ENCODE results near the gene ATP2B2. TPM values are rescaled to one million over a fixed set of nuclear protein-coding genes. Genes with fewer than 3 reads are reported as not detected.
"Not testable (repeated sequence)": the region's sequence is repeated elsewhere in the genome, so short reads cannot be mapped to it uniquely, and the experiment has no call there.

ATP2B2 gene
- total RNA-seq, 2 experiments from 2014 or later: 0.05 TPM; not detected in 1

GRCh38 chr3:10303105-10303504, 202.3 kb downstream of the ATP2B2 start:
- no peak for DNase-seq
- ATAC-seq: no peak
- no peaks in the 10 kb centered on the region for H3K27me3 Mint-ChIP-seq
- no peak overlapping the region for H3K4me3 Mint-ChIP-seq
- H3K27ac Mint-ChIP-seq: no peak overlapping the region
- POLR2A ChIA-PET: no interaction called here
- peaks cover 59% of the 10 kb centered on the region for H3K36me3 Mint-ChIP-seq (ENCODE audit: low read depth)
- H3K9me3 Mint-ChIP-seq (ENCODE audit: low read depth): no peaks in the 10 kb centered on the region
- peaks cover 12% of the 10 kb centered on the region for H3K4me1 Mint-ChIP-seq
- CTCF ChIA-PET: no interaction called here
- intact Hi-C loops (cut with DNase I, micrococcal nuclease): no loop called here

DNA sequence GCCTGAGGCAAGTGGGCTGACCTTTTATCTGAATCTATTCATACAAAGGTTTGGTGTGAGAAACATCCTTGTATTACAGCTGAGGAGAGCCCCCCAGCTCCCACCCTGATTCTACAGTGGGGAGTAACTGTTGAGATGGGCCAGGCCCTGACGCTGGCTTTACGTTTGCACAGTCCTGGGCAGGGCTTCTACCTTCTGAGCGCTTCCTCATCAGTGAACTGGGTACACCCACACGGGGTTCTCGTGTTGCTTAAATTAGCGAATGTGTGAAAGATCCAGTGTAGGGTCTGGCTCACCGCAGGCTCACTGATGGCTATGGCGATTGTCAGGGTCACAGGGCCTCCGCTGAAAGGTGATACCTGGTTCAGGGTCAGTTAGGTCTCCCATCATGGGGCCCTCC, 205.3 kb downstream of the ATP2B2 start:
- ChIA-PET POLR2A (interaction anchor here (1.0 kb wide), 1 partner anchor 36 kb away, joined by 3 read pairs; no protein-coding TSS in a partner anchor), CTCF (no interaction called here)
- ATAC-seq: peak; percentile 20

DNA sequence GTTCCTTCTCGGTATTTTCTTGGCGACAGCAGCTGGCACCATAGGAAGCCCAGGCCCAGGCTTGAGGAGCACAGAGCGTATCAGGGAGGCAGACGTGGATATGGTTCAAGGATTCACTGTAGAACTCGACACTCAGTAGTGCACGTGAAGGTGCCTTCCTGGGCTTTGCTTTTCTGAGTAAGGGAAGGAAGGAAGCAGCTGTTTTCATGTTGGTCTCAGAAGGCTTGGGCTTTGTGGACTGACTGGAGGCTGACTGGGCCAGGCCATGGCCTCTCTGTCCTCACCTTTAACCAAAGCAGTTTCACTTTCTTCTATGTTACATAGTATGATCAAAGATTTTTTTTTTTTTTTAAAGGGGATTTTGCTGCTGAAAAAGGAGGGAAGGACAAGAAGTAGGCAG, 205.7 kb downstream of the ATP2B2 start:
- peak overlapping the region; percentile 83 for H3K27ac Mint-ChIP-seq
- DNase-seq (no peak), ATAC-seq (peak; percentile 71)
- H3K36me3 Mint-ChIP-seq (ENCODE audit: low read depth): peaks cover 52% of the 10 kb centered on the region
- intact Hi-C loops (cut with DNase I, micrococcal nuclease): no loop called here
- no peak overlapping the region for H3K4me3 Mint-ChIP-seq
- H3K27me3 Mint-ChIP-seq: no peaks in the 10 kb centered on the region
- no peaks in the 10 kb centered on the region for H3K9me3 Mint-ChIP-seq (ENCODE audit: low read depth)
- peaks cover 12% of the 10 kb centered on the region for H3K4me1 Mint-ChIP-seq
- ChIA-PET CTCF (interaction anchor here (0.7 to 1.1 kb wide), 2 partner anchors 9 to 16 kb away, joined by 3 to 4 read pairs; no protein-coding TSS in a partner anchor), POLR2A (no interaction called here)

More for the DNA sequence above, 205.3 kb downstream of the ATP2B2 start:
- intact Hi-C loops (cut with DNase I, micrococcal nuclease): no loop called here
- Mint-ChIP-seq H3K4me1 (peaks cover 12% of the 10 kb centered on the region), H3K36me3 (ENCODE audit: low read depth) (peaks cover 49% of the 10 kb centered on the region), H3K27ac (peak overlapping the region; percentile 83), H3K9me3 (ENCODE audit: low read depth) (no peaks in the 10 kb centered on the region), H3K4me3 (no peak overlapping the region), H3K27me3 (no peaks in the 10 kb centered on the region)
- no peak for DNase-seq

- Mint-ChIP-seq H3K27me3 (no peaks in the 10 kb centered on the region), H3K9me3 (ENCODE audit: low read depth) (no peaks in the 10 kb centered on the region), H3K27ac (peak overlapping the region; percentile 83), H3K36me3 (ENCODE audit: low read depth) (peaks cover 50% of the 10 kb centered on the region), H3K4me3 (no peak overlapping the region), H3K4me1 (peaks cover 12% of the 10 kb centered on the region)
- DNase-seq (no peak), ATAC-seq (no peak)
- ChIA-PET CTCF (interaction anchor here (0.7 to 1.1 kb wide), 2 partner anchors 9 to 16 kb away, joined by 3 to 4 read pairs; no protein-coding TSS in a partner anchor), POLR2A (no interaction called here)
- intact Hi-C loops (cut with DNase I, micrococcal nuclease): no loop called here
These were observed 206.2 kb downstream of the ATP2B2 start for GRCh38 chr3:10299175-10299574.

DNA sequence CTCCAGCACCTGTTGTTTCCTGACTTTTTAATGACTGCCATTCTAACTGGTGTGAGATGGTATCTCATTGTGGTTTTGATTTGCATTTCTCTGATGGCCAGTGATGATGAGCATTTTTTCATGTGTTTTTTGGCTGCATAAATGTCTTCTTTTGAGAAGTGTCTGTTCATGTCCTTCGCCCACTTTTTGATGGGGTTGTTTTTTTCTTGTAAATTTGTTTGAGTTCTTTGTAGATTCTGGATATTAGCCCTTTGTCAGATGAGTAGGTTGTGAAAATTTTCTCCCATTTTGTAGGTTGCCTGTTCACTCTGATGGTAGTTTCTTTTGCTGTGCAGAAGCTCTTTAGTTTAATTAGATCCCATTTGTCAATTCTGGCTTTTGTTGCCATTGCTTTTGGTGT, 207.3 kb downstream of the ATP2B2 start:
- H3K4me3 Mint-ChIP-seq; H3K9me3 Mint-ChIP-seq (ENCODE audit: low read depth); intact Hi-C loops (cut with DNase I, micrococcal nuclease); POLR2A ChIA-PET; H3K27ac Mint-ChIP-seq; CTCF ChIA-PET; H3K27me3 Mint-ChIP-seq; ATAC-seq; DNase-seq: not testable (repeated sequence)
- H3K36me3 Mint-ChIP-seq (ENCODE audit: low read depth): peaks cover 43% of the 10 kb centered on the region
- H3K4me1 Mint-ChIP-seq: peaks cover 12% of the 10 kb centered on the region

GRCh38 chr3:10294030-10294586, 211.3 kb downstream of the ATP2B2 start:
- POLR2A ChIA-PET: no interaction called here
- no peak for DNase-seq
- intact Hi-C loops (cut with DNase I, micrococcal nuclease): no loop called here
- no peaks in the 10 kb centered on the region for H3K9me3 Mint-ChIP-seq (ENCODE audit: low read depth)
- peak overlapping the region; percentile 5 for H3K27ac Mint-ChIP-seq
- H3K36me3 Mint-ChIP-seq (ENCODE audit: low read depth): peaks cover 36% of the 10 kb centered on the region
- CTCF ChIA-PET: interaction anchor here (0.9 to 1.3 kb wide), 2 partner anchors 9 to 236 kb away, joined by 3 read pairs; no protein-coding TSS in a partner anchor
- no peak for ATAC-seq
- no peaks in the 10 kb centered on the region for H3K27me3 Mint-ChIP-seq
- no peak overlapping the region for H3K4me3 Mint-ChIP-seq
- peaks cover 11% of the 10 kb centered on the region for H3K4me1 Mint-ChIP-seq

DNA sequence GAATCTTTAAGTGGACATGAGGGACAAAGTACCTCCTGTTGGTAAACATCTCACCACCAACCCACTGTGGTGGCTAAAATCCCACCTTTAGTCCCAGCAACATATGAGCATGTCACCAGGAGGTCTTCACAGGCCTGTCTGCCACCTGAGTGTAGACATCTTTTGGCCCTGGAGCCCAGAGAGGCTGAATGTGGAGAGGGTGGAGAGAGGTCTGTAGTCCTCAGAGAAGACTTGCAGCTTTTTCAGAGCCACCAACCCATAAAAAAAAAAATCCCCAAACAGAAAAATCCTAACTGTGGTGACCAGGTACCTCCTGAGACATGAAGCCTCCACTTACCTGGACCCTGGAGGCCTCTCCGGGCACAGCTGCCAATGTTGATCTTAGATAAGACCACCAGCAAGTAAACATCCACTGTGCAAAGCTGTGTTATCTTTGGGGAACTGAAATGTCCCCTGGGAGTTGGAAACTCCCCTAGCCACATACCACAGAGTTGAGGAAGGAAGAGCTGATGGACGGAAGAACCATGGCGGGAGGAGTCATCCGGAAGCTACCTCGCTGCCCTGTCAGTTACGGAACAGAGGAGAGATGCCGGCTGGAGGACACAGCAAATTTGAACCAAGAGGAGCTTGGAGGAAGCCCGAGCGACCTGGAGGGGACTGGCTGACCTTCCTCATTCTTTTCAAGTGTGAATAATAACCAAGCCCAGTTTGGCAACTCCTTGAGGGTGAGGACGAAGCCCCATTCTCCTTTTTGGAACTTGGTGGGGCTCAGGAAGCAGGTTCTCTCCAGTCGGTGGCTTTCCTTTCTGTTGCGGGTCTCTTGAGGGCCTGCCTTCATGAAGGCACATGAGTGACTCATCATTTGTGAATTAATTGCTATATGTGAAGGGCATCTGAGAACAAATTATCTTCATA, 212.6 kb downstream of the ATP2B2 start, which contains the start of gene GHRL:
GHRL (minus strand) TSS at position 443 of the 915 bp plus-strand sequence. CDS start 2,767 bp downstream, outside the sequence.
- no peaks in the 10 kb centered on the region for H3K27me3 Mint-ChIP-seq
- peak; percentile 47 for ATAC-seq
- ChIA-PET CTCF (interaction anchor here (0.7 to 1.3 kb wide), 4 partner anchors 9 to 235 kb away, joined by 3 to 4 read pairs (median 4); no protein-coding TSS in a partner anchor), POLR2A (interaction anchor here (0.6 kb wide), 2 partner anchors 18 to 156 kb away, joined by 3 to 4 read pairs; no protein-coding TSS in a partner anchor)
- peaks cover 32% of the 10 kb centered on the region for H3K36me3 Mint-ChIP-seq (ENCODE audit: low read depth)
- DNase-seq: no peak
- peaks cover 8% of the 10 kb centered on the region for H3K4me1 Mint-ChIP-seq
- H3K9me3 Mint-ChIP-seq (ENCODE audit: low read depth): no peaks in the 10 kb centered on the region
- intact Hi-C loops (cut with DNase I, micrococcal nuclease): no loop called here
- H3K27ac Mint-ChIP-seq: peak within 1 kb of the TSS; percentile 55
- H3K4me3 Mint-ChIP-seq: no peak within 1 kb of the TSS

DNA sequence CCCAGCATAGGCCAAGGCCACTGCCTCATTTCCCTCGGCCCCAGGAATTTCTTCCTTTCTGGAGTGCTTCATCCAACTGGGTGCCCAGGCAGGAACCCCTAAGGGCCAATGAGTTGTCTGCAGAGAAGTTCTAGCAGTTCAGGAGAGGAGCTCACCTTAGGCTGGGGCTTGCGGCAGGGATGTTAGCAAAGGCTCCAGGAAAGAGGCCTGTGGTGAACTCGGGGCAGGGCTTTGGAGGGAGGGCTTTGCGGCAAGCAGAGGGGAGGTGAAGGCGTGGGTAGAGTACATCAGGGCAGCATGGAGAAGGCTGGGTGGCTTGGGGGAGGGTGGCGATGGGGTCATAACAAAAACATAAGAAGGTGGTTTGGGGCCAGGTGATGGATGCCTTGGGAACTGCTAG, 213.7 kb downstream of the ATP2B2 start:
- CTCF ChIA-PET: no interaction called here
- Mint-ChIP-seq H3K27ac (no peak overlapping the region), H3K27me3 (no peaks in the 10 kb centered on the region), H3K4me1 (peaks cover 14% of the 10 kb centered on the region), H3K36me3 (ENCODE audit: low read depth) (peaks cover 35% of the 10 kb centered on the region), H3K4me3 (no peak overlapping the region), H3K9me3 (ENCODE audit: low read depth) (no peaks in the 10 kb centered on the region)
- intact Hi-C loops (cut with DNase I, micrococcal nuclease): no loop called here
- no peak for DNase-seq
- no peak for ATAC-seq
- POLR2A ChIA-PET: no interaction called here

- peaks cover 37% of the 10 kb centered on the region for H3K36me3 Mint-ChIP-seq (ENCODE audit: low read depth)
- intact Hi-C loops (cut with DNase I, micrococcal nuclease): no loop called here
- no peak for ATAC-seq
- ChIA-PET POLR2A (interaction anchor here (0.7 kb wide), 1 partner anchor 19 kb away, joined by 3 read pairs; no protein-coding TSS in a partner anchor), CTCF (interaction anchor here (0.6 to 1.4 kb wide), 4 partner anchors 10 to 156 kb away, joined by 3 read pairs; partner anchors contain the start of gene SEC13)
- no peaks in the 10 kb centered on the region for H3K9me3 Mint-ChIP-seq (ENCODE audit: low read depth)
- peaks cover 23% of the 10 kb centered on the region for H3K4me1 Mint-ChIP-seq
- no peaks in the 10 kb centered on the region for H3K27me3 Mint-ChIP-seq
- H3K4me3 Mint-ChIP-seq: no peak overlapping the region
- H3K27ac Mint-ChIP-seq: no peak overlapping the region
- no peak for DNase-seq
These were observed 214.8 kb downstream of the ATP2B2 start for GRCh38 chr3:10290481-10291176.

DNA sequence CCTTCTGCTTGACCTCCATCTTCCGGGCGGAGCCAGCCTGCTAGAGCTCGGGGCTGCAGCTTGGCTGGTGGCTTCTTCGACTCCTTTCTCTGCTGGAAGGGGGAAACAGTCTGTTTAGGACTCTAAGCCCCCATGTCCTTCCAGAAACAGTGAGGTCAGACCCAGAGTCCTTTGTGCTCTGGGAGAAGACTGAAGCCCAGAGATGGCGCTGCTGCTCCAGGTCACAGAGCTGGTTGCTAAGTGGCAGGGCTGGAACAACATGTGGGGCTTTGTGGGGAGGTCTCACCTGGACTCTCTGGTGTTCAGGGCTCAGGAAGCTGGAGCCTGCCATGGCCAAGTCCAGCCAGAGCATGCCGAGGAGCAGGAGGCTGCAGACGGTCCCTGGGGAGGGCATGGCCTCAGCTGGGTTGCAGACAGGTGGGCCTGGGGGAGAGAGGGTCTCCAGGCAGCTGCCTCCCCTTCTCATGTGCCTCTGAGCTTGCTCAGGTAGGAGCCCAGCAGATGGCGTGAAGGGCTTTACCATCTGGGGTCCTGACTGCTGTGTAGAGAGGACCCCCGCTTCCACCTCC, 215.5 kb downstream of the ATP2B2 start:
- H3K9me3 Mint-ChIP-seq (ENCODE audit: low read depth): no peaks in the 10 kb centered on the region
- peaks cover 30% of the 10 kb centered on the region for H3K4me1 Mint-ChIP-seq
- H3K27ac Mint-ChIP-seq: no peak overlapping the region
- no peak for ATAC-seq
- POLR2A ChIA-PET: interaction anchor here (0.6 to 0.7 kb wide), 2 partner anchors 20 to 340 kb away, joined by 3 to 4 read pairs; no protein-coding TSS in a partner anchor
- CTCF ChIA-PET: interaction anchor here (0.6 to 1.4 kb wide), 3 partner anchors 9 to 156 kb away, joined by 3 read pairs; no protein-coding TSS in a partner anchor
- H3K36me3 Mint-ChIP-seq (ENCODE audit: low read depth): peaks cover 37% of the 10 kb centered on the region
- DNase-seq: no peak
- H3K4me3 Mint-ChIP-seq: no peak overlapping the region
- intact Hi-C loops (cut with DNase I, micrococcal nuclease): no loop called here
- H3K27me3 Mint-ChIP-seq: no peaks in the 10 kb centered on the region

GRCh38 chr3:10289077-10289476, 216.3 kb downstream of the ATP2B2 start:
- intact Hi-C loops (cut with DNase I, micrococcal nuclease): no loop called here
- ATAC-seq: no peak

More at GRCh38 chr3:10289077-10289476, 216.3 kb downstream of the ATP2B2 start:
- H3K27me3 Mint-ChIP-seq: no peaks in the 10 kb centered on the region
- no peak for DNase-seq
- no peaks in the 10 kb centered on the region for H3K9me3 Mint-ChIP-seq (ENCODE audit: low read depth)
- POLR2A ChIA-PET: no interaction called here
- peaks cover 38% of the 10 kb centered on the region for H3K4me1 Mint-ChIP-seq
- H3K27ac Mint-ChIP-seq: no peak overlapping the region
- CTCF ChIA-PET: interaction anchor here (1.4 kb wide), 1 partner anchor 33 kb away, joined by 3 read pairs; no protein-coding TSS in a partner anchor
- peaks cover 38% of the 10 kb centered on the region for H3K36me3 Mint-ChIP-seq (ENCODE audit: low read depth)
- H3K4me3 Mint-ChIP-seq: no peak overlapping the region
